GM19395 (cell line): ENCODE measurements around the gene BMP10.

ENCODE experiments used
- ATAC-seq: cut with Tn5 transposase; IDR thresholded peaks from one replicate; pipeline ENCODE4 v1.9.1; 2021; ENCODE audit warnings: mild to moderate bottlenecking, moderate library complexity; ENCODE audit not compliant: unreplicated experiment

The BMP10 gene

GRCh38 chr2:68871159-68871764 lies at the start of gene BMP10:
Gene BMP10 (minus strand): TSS chr2:68871397. CDS start chr2:68871358, 39 bp downstream.
- ATAC-seq, result no peak

GRCh38 chr2:68920481-68921170 lies 49.4 kb upstream of the BMP10 start:
- ATAC-seq, result no peak

- no peak for ATAC-seq
Measured at GRCh38 chr2:68918497-68918896, 47.3 kb upstream of the BMP10 start.

GRCh38 chr2:68917034-68917718 lies 46.0 kb upstream of the BMP10 start:
- ATAC-seq, result no peak

- no peak for ATAC-seq
Measured at GRCh38 chr2:68916226-68916625, 45.0 kb upstream of the BMP10 start.

- no peak for ATAC-seq
Measured at GRCh38 chr2:68915393-68915792, 44.2 kb upstream of the BMP10 start.

- ATAC-seq, result no peak
Measured at GRCh38 chr2:68913359-68913758, 42.2 kb upstream of the BMP10 start.

- no peak for ATAC-seq
Measured at GRCh38 chr2:68912732-68913131, 41.5 kb upstream of the BMP10 start.

- no peak for ATAC-seq
Measured at GRCh38 chr2:68912111-68912510, 40.9 kb upstream of the BMP10 start.

GRCh38 chr2:68911709-68912108 lies 40.5 kb upstream of the BMP10 start:
- no peak for ATAC-seq

- no peak for ATAC-seq
Measured at GRCh38 chr2:68911246-68911645, 40.0 kb upstream of the BMP10 start.

- ATAC-seq, result peak; percentile 43
Measured at GRCh38 chr2:68909793-68910674, 38.8 kb upstream of the BMP10 start.

GRCh38 chr2:68908392-68908970 lies 37.3 kb upstream of the BMP10 start:
- peak; percentile 94 for ATAC-seq

GRCh38 chr2:68907920-68908253 lies 36.7 kb upstream of the BMP10 start:
- ATAC-seq, result peak; percentile 40

GRCh38 chr2:68907232-68907919 lies 36.2 kb upstream of the BMP10 start:
- ATAC-seq, result no peak

- no peak for ATAC-seq
Measured at GRCh38 chr2:68906716-68907115, 35.5 kb upstream of the BMP10 start.

- no peak for ATAC-seq
Measured at GRCh38 chr2:68905116-68905515, 33.9 kb upstream of the BMP10 start.

GRCh38 chr2:68901561-68901960 lies 30.4 kb upstream of the BMP10 start:
- ATAC-seq, result no peak

- ATAC-seq, result no peak
Measured at GRCh38 chr2:68901199-68901514, 30.0 kb upstream of the BMP10 start.

GRCh38 chr2:68900496-68901198 lies 29.4 kb upstream of the BMP10 start:
- ATAC-seq, result no peak
